Endodermal cell (in vitro differentiated cells): ENCODE data around the gene PPM1A. TPM values are rescaled to one million over a fixed set of nuclear protein-coding genes. Genes with fewer than 3 reads are reported as not detected.

Experiments
- DNase-seq: peaks from one replicate; pipeline ENCODE4 v3.0.0-alpha.2; 2017
- H3K27ac ChIP-seq: 2 replicates; pipeline ENCODE4 v1.5.1; 2013; ENCODE audit warnings: mild to moderate bottlenecking, low read depth, low read length, moderate library complexity
- H3K27me3 ChIP-seq: 2 replicates; pipeline ENCODE4 v1.6.1; 2013; ENCODE audit warnings: mild to moderate bottlenecking, low read length, moderate library complexity; ENCODE audit not compliant: insufficient read depth, control insufficient read depth, poor library complexity, severe bottlenecking
- H3K36me3 ChIP-seq: 2 replicates; pipeline ENCODE4 v1.7.0; 2013; ENCODE audit warnings: mild to moderate bottlenecking, low read length, moderate library complexity; ENCODE audit not compliant: control insufficient read depth, insufficient read depth
- H3K4me1 ChIP-seq: one replicate; pipeline ENCODE4 v1.7.0; 2013; ENCODE audit warnings: low read length; ENCODE audit not compliant: control insufficient read depth, insufficient read depth
- H3K4me3 ChIP-seq: 2 replicates; pipeline ENCODE4 v1.5.1; 2013; ENCODE audit warnings: mild to moderate bottlenecking, low read length, moderate library complexity
- H3K9ac ChIP-seq: 2 replicates; pipeline ENCODE4 v1.6.1; 2013; ENCODE audit warnings: mild to moderate bottlenecking, low read length, moderate library complexity; ENCODE audit not compliant: poor library complexity, severe bottlenecking; ENCODE audit errors: extremely low read depth
- H3K9me3 ChIP-seq: 2 replicates; pipeline ENCODE4 v1.6.1; 2013; ENCODE audit warnings: mild to moderate bottlenecking, low read length, moderate library complexity; ENCODE audit not compliant: control insufficient read depth
- H3K27ac Mint-ChIP-seq: 2 replicates; pipeline ENCODE4 v1.8.0; 2020; ENCODE audit warnings: mixed read lengths
- H3K27me3 Mint-ChIP-seq: 2 replicates; pipeline ENCODE4 v1.8.0; 2021; ENCODE audit warnings: mild to moderate bottlenecking, mixed read lengths; ENCODE audit not compliant: insufficient read depth
- H3K36me3 Mint-ChIP-seq: 2 replicates; pipeline ENCODE4 v1.8.0; 2020; ENCODE audit warnings: low read depth, mixed read lengths
- H3K4me1 Mint-ChIP-seq: 2 replicates; pipeline ENCODE4 v1.8.0; 2020; ENCODE audit warnings: mixed read lengths
- H3K4me3 Mint-ChIP-seq: 2 replicates; pipeline ENCODE4 v1.8.0; 2020; ENCODE audit warnings: mild to moderate bottlenecking, moderate library complexity, mixed read lengths
- H3K9me3 Mint-ChIP-seq: 2 replicates; pipeline ENCODE4 v1.8.0; 2020; ENCODE audit warnings: mild to moderate bottlenecking, mixed read lengths
- CTCF ChIP-seq: fragments of 200-600 bp; sonication (generic); conservative IDR thresholded peaks from 2 replicates; pipeline ENCODE4 v1.5.0; 2021; ENCODE audit warnings: antibody characterized with exemption, mild to moderate bottlenecking
- WGBS, 2 experiments: methylation state at CpG; one replicate each; pipeline versions ENCODE4 v1.1.5 to v1.1.7; 2013; ENCODE audit warnings: missing lambda C conversion rate in 2 of 2, mixed read lengths in 1 of 2; ENCODE audit not compliant: insufficient coverage in 1 of 2, insufficient read length in 1 of 2; 5-methylcytosine and 5-hydroxymethylcytosine counted together
- total RNA-seq, 2 donors: library from RNA; stranded (reverse); fragmentation: NEBNext Ultra II Directional in 1 of 2; extraction: Animal tissue kit (Norgen Biotek cat#: 25700) in 1 of 2; gene quantifications; 2 replicates in 1 of 2; 3 replicates in 1 of 2; pipeline ENCODE4 v1.2.1, GENCODE V29; 2021

Gene PPM1A
- total RNA-seq, 2 donors from 2014 or later = 38.9 to 42.9 TPM

GRCh38 chr14:60344751-60345150 is 95.7 kb downstream of the PPM1A start:
- Mint-ChIP-seq H3K27ac (no peak overlapping the region), H3K9me3 (peaks cover 3% of the 10 kb centered on the region), H3K27me3 (no peaks in the 10 kb centered on the region), H3K4me1 (no peaks in the 10 kb centered on the region), H3K4me3 (no peak overlapping the region), H3K36me3 (no peaks in the 10 kb centered on the region)
- 86% methylated on average over 1 of the region's 2 CpGs; no CpG with 5 or more reads in 1 of the 2 experiments for WGBS, 2 experiments
- Histone ChIP-seq H3K9me3 (no peaks in the 10 kb centered on the region), H3K9ac (no peak overlapping the region), H3K27me3 (no peaks in the 10 kb centered on the region), H3K36me3 (no peaks in the 10 kb centered on the region), H3K27ac (no peak overlapping the region), H3K4me3 (no peak overlapping the region), H3K4me1 (no peaks in the 10 kb centered on the region)
- no peak for TF ChIP-seq CTCF
- no peak for DNase-seq

GRCh38 chr14:60346706-60347105 is 97.7 kb downstream of the PPM1A start:
- WGBS, 2 experiments = 50 to 75% methylated on average over 1 to 2 of the region's 2 CpGs
- Mint-ChIP-seq H3K36me3 (no peaks in the 10 kb centered on the region), H3K4me3 (no peak overlapping the region), H3K9me3 (peaks cover 3% of the 10 kb centered on the region), H3K27ac (no peak overlapping the region), H3K27me3 (no peaks in the 10 kb centered on the region), H3K4me1 (peaks cover 7% of the 10 kb centered on the region)
- Histone ChIP-seq H3K36me3 (no peaks in the 10 kb centered on the region), H3K4me3 (no peak overlapping the region), H3K27me3 (no peaks in the 10 kb centered on the region), H3K27ac (no peak overlapping the region), H3K4me1 (no peaks in the 10 kb centered on the region), H3K9me3 (no peaks in the 10 kb centered on the region), H3K9ac (no peak overlapping the region)
- no peak for TF ChIP-seq CTCF
- no peak for DNase-seq

GRCh38 chr14:60348211-60348610 is 99.2 kb downstream of the PPM1A start:
- Histone ChIP-seq H3K9me3 (no peaks in the 10 kb centered on the region), H3K27ac (no peak overlapping the region), H3K4me1 (no peaks in the 10 kb centered on the region), H3K27me3 (no peaks in the 10 kb centered on the region), H3K9ac (no peak overlapping the region), H3K4me3 (no peak overlapping the region), H3K36me3 (no peaks in the 10 kb centered on the region)
- no peaks in the 10 kb centered on the region for H3K27me3 Mint-ChIP-seq
- 86 to 87% methylated on average over 1 to 4 of the region's 4 CpGs for WGBS, 2 experiments
- H3K27ac Mint-ChIP-seq = no peak overlapping the region
- no peaks in the 10 kb centered on the region for H3K36me3 Mint-ChIP-seq
- no peak for TF ChIP-seq CTCF
- H3K9me3 Mint-ChIP-seq = no peaks in the 10 kb centered on the region
- H3K4me1 Mint-ChIP-seq = peaks cover 7% of the 10 kb centered on the region
- no peak overlapping the region for H3K4me3 Mint-ChIP-seq
- no peak for DNase-seq

Other genes starting within 250 kb of the PPM1A start
- 10 to 100 TPM; 61.1 to 74.3 TPM for gene PCNX4, start 157.3 kb upstream of the PPM1A start, total RNA-seq
- 10 to 100 TPM; 37.7 to 42.8 TPM for gene DHRS7, start 83.8 kb upstream of the PPM1A start, total RNA-seq
- 1 to 10 TPM in 1 of 2 donors, under 1 TPM in 1; 0.97 to 1.3 TPM for gene C14orf39, start 236.8 kb downstream of the PPM1A start, total RNA-seq